Mononuclear cell (primary cell): Measurements from ENCODE around the gene GPC5. TPM values are rescaled to one million over a fixed set of nuclear protein-coding genes. Genes with fewer than 3 reads are reported as not detected.
"Not testable (repeated sequence)": the region's sequence is repeated elsewhere in the genome, so short reads cannot be mapped to it uniquely, and the experiment has no call there.

Source experiments
- H3K27me3 ChIP-seq: 2 replicates; pipeline ENCODE4 v1.6.0; 2011; ENCODE audit warnings: low read length, control low read depth; ENCODE audit not compliant: insufficient read depth
- H3K4me1 ChIP-seq: 2 replicates; pipeline ENCODE4 v1.5.1; 2011; ENCODE audit warnings: mild to moderate bottlenecking, low read length, control low read depth; ENCODE audit not compliant: insufficient read depth
- H3K4me3 ChIP-seq: 2 replicates; pipeline ENCODE4 v1.5.1; 2011; ENCODE audit warnings: mild to moderate bottlenecking, low read length, moderate library complexity
- H3K9me3 ChIP-seq: 2 replicates; pipeline ENCODE4 v1.5.1; 2011; ENCODE audit warnings: low read depth, mild to moderate bottlenecking, control low read depth, low read length
- total RNA-seq: library from RNA; depleted of rRNA; stranded (reverse); fragments of >200 nt; gene quantifications from one replicate; pipeline ENCODE4 v1.2.3, GENCODE V29; 2012

The GPC5 gene
- total RNA-seq, 1 donor = 0.21 TPM

DNA sequence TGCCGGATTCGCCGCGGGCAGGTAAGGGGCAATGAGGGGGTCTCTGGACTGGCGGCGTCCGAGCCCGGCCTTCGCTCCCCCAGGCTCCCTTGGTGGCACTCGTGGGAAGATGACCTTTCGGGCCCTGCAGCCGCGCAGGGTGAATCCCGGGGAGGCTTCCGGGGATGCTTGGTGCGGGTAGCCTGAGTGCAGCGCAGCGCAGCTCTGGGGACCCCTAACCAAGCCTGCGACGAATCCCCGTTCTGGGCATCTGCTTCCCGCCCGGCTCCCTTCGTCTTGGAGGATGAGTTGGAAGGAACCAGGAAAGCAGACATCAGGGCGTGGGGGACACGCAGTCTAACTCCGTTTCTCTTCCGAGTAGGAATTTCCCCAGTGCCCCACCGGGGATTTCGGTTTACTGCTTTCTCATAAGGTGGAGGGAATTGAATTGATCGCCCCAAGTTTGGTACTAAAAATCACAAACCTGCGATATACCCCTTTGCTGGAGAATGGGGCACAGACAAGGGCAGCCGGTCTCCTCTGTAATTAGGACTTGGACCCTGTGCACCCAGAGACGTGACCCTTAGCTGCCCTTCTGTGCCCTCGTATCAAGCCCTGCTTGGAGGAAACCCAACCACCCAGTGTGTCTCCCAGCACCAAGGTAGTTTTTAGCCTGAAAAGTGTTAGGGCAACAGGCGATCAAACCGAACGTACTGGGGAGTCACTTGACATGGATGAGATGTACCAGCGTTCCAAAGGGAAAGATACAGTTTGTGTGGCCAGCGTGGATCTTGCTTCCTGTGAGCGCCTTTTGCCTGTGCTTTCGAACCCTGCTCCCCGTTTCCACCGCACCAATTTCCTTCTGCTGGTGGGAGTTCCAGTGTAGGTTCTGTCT lies 1.0 kb downstream of the GPC5 start:
- H3K27me3 ChIP-seq = peaks cover 63% of the 10 kb centered on the region
- peaks cover 15% of the 10 kb centered on the region for H3K4me1 ChIP-seq
- peak overlapping the region; percentile 26 for H3K4me3 ChIP-seq
- H3K9me3 ChIP-seq = no peaks in the 10 kb centered on the region

DNA sequence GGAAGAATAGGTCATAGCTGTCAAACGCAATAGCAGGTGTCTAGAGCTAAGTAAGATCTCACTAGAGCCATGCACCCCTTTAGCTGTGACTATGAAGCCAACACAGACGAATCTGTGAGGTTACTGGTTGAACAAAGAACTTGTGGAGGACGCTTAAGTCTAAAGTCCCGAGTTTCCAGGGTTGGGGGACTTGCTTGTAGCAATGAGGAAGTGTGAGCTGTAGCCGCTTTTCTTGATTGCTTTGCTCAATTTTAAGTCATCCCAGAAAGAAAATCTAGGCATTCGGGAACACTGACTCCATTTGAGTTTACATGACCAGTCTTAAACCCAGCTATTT lies 1.6 kb downstream of the GPC5 start:
- no peak overlapping the region for H3K4me3 ChIP-seq
- no peaks in the 10 kb centered on the region for H3K9me3 ChIP-seq
- H3K4me1 ChIP-seq = peaks cover 15% of the 10 kb centered on the region
- peaks cover 57% of the 10 kb centered on the region for H3K27me3 ChIP-seq

DNA sequence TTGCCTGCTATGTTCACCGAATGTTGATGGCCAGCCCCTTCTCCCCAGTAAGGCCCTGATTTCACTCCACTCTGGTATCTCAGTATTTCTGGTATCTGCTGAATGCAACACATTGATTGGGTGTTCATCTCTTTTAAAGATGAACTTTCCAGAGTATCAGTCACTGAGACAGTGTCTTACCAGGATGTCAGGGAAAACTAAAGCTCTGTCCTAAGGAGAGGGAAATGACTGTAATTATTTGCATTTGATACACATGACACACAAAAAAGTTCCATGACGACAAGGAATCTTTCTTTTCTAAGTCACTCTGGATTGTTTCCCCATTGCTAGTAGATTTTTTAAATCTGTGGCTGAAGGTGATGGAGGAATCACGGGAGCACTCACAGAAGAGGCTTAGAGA lies 2.2 kb downstream of the GPC5 start:
- H3K9me3 ChIP-seq = no peaks in the 10 kb centered on the region
- peaks cover 15% of the 10 kb centered on the region for H3K4me1 ChIP-seq
- H3K4me3 ChIP-seq = no peak overlapping the region
- peaks cover 51% of the 10 kb centered on the region for H3K27me3 ChIP-seq

DNA sequence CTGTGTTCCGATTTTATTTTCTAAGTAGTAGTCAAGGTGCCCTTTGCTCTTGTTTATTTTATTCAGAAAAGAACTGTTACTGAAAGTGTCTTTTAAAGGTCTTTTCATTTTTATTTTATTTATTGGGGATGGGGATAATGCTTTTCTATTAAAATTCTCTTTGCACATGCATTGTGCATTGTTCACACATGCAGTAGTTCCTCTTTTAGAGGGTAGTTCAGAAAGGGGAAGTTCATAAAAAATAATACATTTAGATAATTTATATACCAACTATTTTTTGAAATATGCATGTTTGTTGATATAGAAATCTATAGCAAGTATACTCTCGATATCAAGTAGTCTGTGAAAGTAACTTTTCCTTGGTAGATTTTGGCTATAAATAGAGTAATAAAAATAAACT lies 3.5 kb downstream of the GPC5 start:
- H3K27me3 ChIP-seq = peaks cover 42% of the 10 kb centered on the region
- H3K9me3 ChIP-seq = no peaks in the 10 kb centered on the region
- H3K4me3 ChIP-seq = no peak overlapping the region
- peaks cover 15% of the 10 kb centered on the region for H3K4me1 ChIP-seq

DNA sequence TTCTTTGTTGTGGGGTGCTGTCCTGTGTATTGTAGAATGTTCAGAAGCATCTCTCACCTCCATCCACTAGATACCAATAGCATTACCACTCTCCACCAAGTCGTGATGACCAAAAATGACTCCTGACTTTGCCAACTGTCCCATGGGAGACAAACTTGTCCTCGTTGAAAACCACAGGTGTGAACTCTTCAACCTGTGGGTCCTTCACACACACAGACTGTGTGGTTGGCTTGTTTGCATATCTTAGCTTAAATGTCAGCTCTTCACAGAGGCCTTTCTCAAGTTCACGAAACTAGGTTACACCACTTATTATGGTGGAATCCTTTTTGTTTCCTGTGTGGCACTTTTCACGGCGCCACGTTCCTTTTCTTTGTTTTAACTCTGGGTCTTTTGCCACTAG lies 6.8 kb downstream of the GPC5 start:
- H3K9me3 ChIP-seq = no peaks in the 10 kb centered on the region
- no peaks in the 10 kb centered on the region for H3K4me1 ChIP-seq
- peaks cover 17% of the 10 kb centered on the region for H3K27me3 ChIP-seq
- no peak overlapping the region for H3K4me3 ChIP-seq

DNA sequence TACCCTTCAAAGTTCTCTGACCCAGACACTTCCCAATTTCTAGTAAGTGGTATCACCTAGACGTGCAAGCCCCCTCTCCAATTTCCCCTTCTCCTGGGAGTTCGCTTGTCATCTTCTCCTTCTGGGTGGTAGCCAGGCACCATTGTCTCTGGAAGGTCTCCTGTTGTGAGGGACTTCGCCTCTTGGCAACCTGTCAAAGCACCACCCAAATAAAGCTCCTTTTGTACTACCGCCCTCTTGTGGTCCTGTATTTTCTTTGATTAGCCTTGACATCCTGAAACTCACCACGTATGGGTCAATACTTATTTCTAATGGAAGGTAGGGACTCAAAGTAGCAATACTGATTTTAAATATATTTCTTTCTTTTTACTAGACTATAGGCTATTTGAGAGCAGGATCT lies 8.2 kb downstream of the GPC5 start:
- no peaks in the 10 kb centered on the region for H3K4me1 ChIP-seq

DNA sequence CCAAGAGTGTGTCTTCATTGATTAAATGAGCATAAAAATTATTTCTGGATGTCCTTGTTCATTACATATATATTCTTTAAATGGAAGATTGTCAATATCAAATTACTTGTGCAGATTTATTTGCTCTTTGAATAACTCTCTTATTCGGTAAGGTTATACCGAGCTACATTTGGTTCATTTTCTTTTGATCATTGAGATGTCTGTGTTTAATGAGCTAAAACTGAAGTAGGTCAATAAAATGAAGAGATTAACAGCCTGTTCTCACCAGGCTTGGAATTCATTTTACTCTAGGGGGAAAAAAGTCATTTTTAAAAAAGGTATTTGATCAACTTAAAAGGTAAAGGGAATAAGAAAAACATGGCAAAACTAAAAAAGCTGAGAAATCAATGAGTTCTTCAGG lies 10.6 kb downstream of the GPC5 start:
- peaks cover 4% of the 10 kb centered on the region for H3K27me3 ChIP-seq
- no peaks in the 10 kb centered on the region for H3K4me1 ChIP-seq
- no peak overlapping the region for H3K4me3 ChIP-seq
- no peaks in the 10 kb centered on the region for H3K9me3 ChIP-seq

More for the DNA sequence above, 8.2 kb downstream of the GPC5 start:
- H3K27me3 ChIP-seq = peaks cover 5% of the 10 kb centered on the region
- no peaks in the 10 kb centered on the region for H3K9me3 ChIP-seq
- no peak overlapping the region for H3K4me3 ChIP-seq

DNA sequence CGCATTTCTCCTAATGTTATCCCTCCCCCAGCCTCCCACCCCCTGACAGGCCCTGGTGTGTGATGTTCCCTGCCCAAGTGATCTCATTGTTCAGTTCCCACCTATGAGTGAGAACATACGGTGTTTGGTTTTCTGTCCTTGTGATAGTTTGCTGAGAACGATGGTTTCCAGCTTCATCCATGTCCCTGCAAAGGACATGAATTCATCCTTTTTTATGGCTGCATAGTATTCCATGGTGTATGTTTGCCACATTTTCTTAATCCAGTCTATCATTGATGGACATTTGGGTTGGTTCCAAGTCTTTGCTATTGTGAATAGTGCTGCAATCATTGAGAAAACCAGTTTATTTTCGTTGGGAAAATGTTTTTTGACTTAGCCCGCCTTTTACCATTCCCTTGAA lies 18.2 kb downstream of the GPC5 start:
- not testable (repeated sequence) for H3K4me1 ChIP-seq, H3K27me3 ChIP-seq, H3K9me3 ChIP-seq, H3K4me3 ChIP-seq

DNA sequence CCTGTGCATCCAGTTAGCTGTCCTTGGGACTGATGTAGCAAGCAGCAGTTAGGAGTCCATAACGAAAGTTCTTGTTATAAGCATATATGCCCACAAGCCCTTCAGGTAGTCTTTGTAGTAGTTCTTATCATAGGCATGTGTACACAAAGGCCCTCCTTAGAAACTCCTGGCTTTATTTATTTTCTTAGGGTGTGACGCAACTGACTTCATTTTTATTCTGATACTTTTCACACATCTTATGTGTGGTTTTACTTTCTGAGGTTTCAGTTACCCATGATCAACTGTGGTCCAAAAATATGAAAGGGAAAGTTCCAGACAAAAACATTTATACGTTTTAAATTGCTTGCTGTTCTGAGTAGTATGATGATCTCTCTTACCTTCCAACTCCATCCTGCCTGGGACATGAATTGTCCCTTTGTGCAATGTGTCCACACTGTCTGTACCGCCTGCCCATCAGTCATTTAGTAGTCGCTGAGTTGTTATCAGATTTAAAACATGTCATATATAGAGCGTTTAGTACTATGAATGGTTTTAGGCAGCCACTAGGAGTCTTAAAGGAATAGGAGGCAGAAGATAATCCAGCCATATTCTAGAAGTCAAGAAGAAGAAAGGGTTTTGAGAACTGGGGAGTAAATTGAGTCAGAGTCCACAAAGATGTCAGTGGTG lies 19.4 kb downstream of the GPC5 start:
- no peaks in the 10 kb centered on the region for H3K9me3 ChIP-seq
- H3K4me3 ChIP-seq = no peak overlapping the region
- no peaks in the 10 kb centered on the region for H3K4me1 ChIP-seq

DNA sequence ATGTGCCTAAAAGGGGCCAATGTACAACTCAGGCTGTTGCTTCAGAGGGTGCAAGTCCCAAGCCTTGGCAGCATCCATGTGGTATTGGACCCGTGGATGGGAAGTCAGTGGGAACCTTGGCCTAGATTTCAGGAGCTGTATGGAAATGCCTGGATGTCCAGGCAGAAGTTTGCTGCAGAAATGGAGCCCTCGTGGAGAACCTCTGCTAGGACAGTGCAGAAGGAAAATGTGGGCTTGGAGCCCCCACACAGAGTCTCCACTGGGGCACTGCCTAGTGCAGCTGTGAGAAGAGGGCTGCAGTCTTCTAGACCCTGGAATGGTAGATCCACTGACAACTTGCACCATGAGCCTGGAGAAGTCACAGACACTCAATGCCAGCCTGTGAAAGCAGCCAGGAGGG lies 28.5 kb downstream of the GPC5 start:
- H3K4me1 ChIP-seq = no peaks in the 10 kb centered on the region
- H3K9me3 ChIP-seq = peaks cover 5% of the 10 kb centered on the region
- no peaks in the 10 kb centered on the region for H3K27me3 ChIP-seq
- no peak overlapping the region for H3K4me3 ChIP-seq

More for the DNA sequence above, 19.4 kb downstream of the GPC5 start:
- H3K27me3 ChIP-seq = no peaks in the 10 kb centered on the region

DNA sequence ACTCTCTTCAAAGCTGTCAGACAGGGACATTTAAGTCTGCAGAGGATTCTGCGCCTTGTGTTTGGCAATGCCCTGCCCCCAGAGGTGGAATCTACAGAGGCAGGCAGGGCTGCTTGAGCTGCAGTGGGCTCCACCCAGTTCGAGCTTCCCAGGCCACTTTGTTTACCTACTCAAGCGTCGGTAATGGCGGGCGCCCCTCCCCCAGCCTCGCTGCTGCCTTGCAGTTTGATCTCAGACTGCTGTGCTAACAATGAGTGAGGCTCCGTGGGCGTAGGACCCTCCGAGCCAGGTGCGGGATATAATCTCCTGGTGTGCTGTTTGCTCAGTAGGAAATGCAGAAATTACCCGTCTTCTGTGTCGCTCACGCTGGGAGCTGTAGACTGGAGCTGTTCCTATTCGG lies 40.3 kb downstream of the GPC5 start:
- not testable (repeated sequence) for H3K4me3 ChIP-seq, H3K27me3 ChIP-seq, H3K4me1 ChIP-seq

DNA sequence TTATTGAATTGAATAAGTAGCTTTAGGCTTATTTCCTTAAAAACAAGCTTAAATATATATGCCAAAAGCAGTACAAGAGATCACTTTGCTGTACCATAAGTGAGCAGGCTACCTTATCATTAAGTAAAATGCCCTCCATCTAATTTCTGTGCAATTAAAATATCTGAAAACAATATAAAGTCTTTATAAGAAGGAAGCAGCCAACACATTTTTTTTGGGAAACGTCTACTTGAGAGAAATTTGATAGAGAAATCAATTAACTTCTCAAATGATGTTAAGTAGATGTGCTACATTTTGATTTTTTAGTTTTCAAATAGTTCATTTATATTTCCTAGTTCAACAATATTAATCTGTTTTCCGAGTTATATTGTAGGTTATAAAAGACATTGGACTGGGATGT lies 52.5 kb downstream of the GPC5 start:
- Histone ChIP-seq H3K9me3 (no peaks in the 10 kb centered on the region), H3K4me1 (no peaks in the 10 kb centered on the region), H3K4me3 (no peak overlapping the region), H3K27me3 (no peaks in the 10 kb centered on the region)

More for the DNA sequence above, 40.3 kb downstream of the GPC5 start:
- H3K9me3 ChIP-seq = not testable (repeated sequence)

DNA sequence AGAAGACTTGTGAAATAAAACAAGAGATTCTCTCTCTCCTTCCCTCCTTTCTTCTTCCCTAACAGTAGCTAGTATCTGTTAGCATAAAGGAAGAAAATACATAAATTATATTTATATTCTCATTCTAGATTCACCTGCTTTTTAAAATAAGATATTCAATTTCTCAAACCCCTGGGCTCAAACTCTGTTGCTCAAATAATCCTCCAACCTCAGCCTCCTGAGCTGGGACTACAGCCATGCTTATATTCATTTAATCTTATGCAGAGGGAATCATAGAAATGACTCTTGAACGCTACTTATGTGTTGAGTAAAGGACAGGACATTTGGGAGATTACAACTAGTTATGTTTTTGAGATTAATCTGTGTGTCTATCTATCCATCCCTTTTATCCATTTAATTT lies 56.2 kb downstream of the GPC5 start:
- Histone ChIP-seq H3K27me3 (no peaks in the 10 kb centered on the region), H3K4me3 (no peak overlapping the region), H3K9me3 (no peaks in the 10 kb centered on the region), H3K4me1 (no peaks in the 10 kb centered on the region)

DNA sequence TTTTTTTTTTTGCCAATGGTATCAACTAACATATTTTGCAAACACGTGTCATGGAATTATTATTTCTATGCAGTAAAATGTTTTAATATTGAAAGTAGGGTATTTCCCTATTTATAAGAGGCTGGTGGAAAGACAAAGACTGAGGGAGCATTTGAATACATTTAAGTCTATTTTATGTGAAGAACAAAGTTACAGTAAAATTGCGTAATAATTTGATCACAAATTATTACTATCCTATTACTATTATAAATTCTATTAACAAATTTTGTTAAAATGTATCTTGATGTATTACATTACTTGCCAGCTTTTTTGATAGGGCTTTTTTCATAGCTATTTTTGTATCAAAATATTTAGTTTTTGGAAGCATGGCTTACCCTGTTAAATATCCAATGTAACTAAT lies 58.4 kb downstream of the GPC5 start:
- Histone ChIP-seq H3K4me3 (no peak overlapping the region), H3K9me3 (no peaks in the 10 kb centered on the region), H3K27me3 (no peaks in the 10 kb centered on the region), H3K4me1 (no peaks in the 10 kb centered on the region)

DNA sequence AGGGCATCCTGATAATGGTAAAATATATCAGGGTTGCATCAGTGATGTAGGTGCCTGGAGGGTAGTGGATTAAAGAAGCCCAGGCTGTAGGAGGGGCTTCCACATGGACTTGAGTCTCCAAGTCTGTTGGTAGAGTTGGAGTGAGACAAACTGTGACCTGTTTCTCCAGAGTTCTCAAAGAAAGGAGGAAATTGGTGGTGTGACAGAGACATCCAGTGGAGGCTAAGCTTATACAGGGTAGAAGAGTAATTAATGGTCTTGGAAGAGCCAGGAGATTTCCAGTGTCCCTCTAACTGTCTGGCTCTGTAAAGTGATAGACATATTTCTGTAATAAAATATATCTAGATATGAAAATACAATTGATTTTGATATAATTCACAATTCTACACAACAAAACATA lies 61.1 kb downstream of the GPC5 start:
- Histone ChIP-seq H3K4me3 (no peak overlapping the region), H3K9me3 (no peaks in the 10 kb centered on the region), H3K4me1 (no peaks in the 10 kb centered on the region), H3K27me3 (no peaks in the 10 kb centered on the region)

DNA sequence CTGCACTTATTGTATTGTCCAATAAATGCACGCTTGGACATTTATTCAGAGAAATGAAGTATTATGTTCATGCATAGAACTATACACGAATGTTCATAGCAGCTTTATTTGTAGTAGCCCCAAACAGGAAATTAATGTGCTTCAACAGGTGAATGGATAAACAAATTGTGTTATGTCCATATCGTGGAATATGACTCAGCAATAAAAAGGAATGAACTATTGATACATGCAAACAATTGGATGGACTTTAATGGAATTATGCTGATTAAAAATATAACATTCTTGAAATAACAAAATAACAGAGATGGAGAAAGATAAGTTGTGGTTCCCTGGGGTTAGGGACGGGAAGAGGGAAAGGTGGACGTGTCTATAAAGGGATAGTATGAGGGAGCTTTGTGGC lies 65.9 kb downstream of the GPC5 start:
- Histone ChIP-seq H3K9me3 (no peaks in the 10 kb centered on the region), H3K4me3 (no peak overlapping the region), H3K4me1 (no peaks in the 10 kb centered on the region), H3K27me3 (no peaks in the 10 kb centered on the region)
